H9 (cell line): ENCODE results near the gene MLLT3. TPM values are rescaled to one million over a fixed set of nuclear protein-coding genes. Genes with fewer than 3 reads are reported as not detected.

Source experiments
- DNase-seq: peaks from one replicate; pipeline ENCODE4 v3.0.0-alpha.2; 2017
- H2AFZ ChIP-seq: one replicate; pipeline ENCODE4 v1.6.1; 2013; ENCODE audit warnings: mild to moderate bottlenecking, low read length, control low read depth, moderate library complexity
- H2AK5ac ChIP-seq: 2 replicates; pipeline ENCODE4 v1.6.1; 2013; ENCODE audit warnings: low read length, control low read depth, mixed read lengths; ENCODE audit not compliant: insufficient read length
- H2BK120ac ChIP-seq: one replicate; pipeline ENCODE4 v1.6.1; 2013; ENCODE audit warnings: low read depth, mild to moderate bottlenecking, low read length, control low read depth, inconsistent platforms; ENCODE audit not compliant: poor library complexity, severe bottlenecking
- H2BK12ac ChIP-seq: 2 replicates; pipeline ENCODE4 v1.6.1; 2013; ENCODE audit warnings: low read length, control low read depth, mixed read lengths, low read depth; ENCODE audit not compliant: insufficient read length
- H2BK15ac ChIP-seq: 2 replicates; pipeline ENCODE4 v1.6.1; 2013; ENCODE audit warnings: low read depth, low read length, control low read depth
- H2BK20ac ChIP-seq: one replicate; pipeline ENCODE4 v1.6.1; 2013; ENCODE audit warnings: low read depth, mild to moderate bottlenecking, low read length, control low read depth, inconsistent platforms; ENCODE audit not compliant: poor library complexity, severe bottlenecking
- H2BK5ac ChIP-seq: 2 replicates; pipeline ENCODE4 v1.6.1; 2013; ENCODE audit warnings: low read length, control low read depth, mixed read lengths; ENCODE audit not compliant: insufficient read length
- H3K14ac ChIP-seq: 2 replicates; pipeline ENCODE4 v1.6.1; 2013; ENCODE audit warnings: low read length, control low read depth; ENCODE audit not compliant: insufficient read depth
- H3K18ac ChIP-seq: 2 replicates; pipeline ENCODE4 v1.6.1; 2013; ENCODE audit warnings: low read depth, mild to moderate bottlenecking, mixed read lengths, low read length, control low read depth; ENCODE audit not compliant: insufficient read length
- H3K23ac ChIP-seq: 2 replicates; pipeline ENCODE4 v1.6.1; 2013; ENCODE audit warnings: low read length, control low read depth, mixed read lengths, low read depth; ENCODE audit not compliant: insufficient read length
- H3K23me2 ChIP-seq: 2 replicates; pipeline ENCODE4 v1.6.1; 2013; ENCODE audit warnings: low read depth, mild to moderate bottlenecking, mixed read lengths, low read length, control low read depth; ENCODE audit not compliant: insufficient read length, poor library complexity, severe bottlenecking
- H3K27ac ChIP-seq: 2 replicates; pipeline ENCODE4 v1.5.1; 2013; ENCODE audit warnings: low read length, control low read depth, mixed read lengths, low read depth; ENCODE audit not compliant: insufficient read length
- H3K27me3 ChIP-seq: 2 replicates; pipeline ENCODE4 v1.6.1; 2013; ENCODE audit warnings: low read length, control low read depth, inconsistent platforms; ENCODE audit not compliant: insufficient read depth
- H3K4ac ChIP-seq: 2 replicates; pipeline ENCODE4 v1.6.1; 2013; ENCODE audit warnings: low read depth, mild to moderate bottlenecking, control low read depth, inconsistent platforms, low read length, moderate library complexity
- H3K4me1 ChIP-seq: 2 replicates; pipeline ENCODE4 v1.6.1; 2013; ENCODE audit warnings: low read length, control low read depth, inconsistent platforms; ENCODE audit not compliant: insufficient read depth
- H3K4me2 ChIP-seq: 2 replicates; pipeline ENCODE4 v1.6.1; 2013; ENCODE audit warnings: low read length, control low read depth, mixed read lengths; ENCODE audit not compliant: insufficient read length, insufficient read depth
- H3K56ac ChIP-seq: 2 replicates; pipeline ENCODE4 v1.6.1; 2013; ENCODE audit warnings: low read depth, mild to moderate bottlenecking, mixed read lengths, low read length, control low read depth; ENCODE audit not compliant: insufficient read length
- H3K79me1 ChIP-seq: 2 replicates; pipeline ENCODE4 v1.6.1; 2013; ENCODE audit warnings: low read depth, mild to moderate bottlenecking, moderate library complexity, low read length, control low read depth, inconsistent platforms; ENCODE audit not compliant: insufficient read depth, poor library complexity, severe bottlenecking
- H3K79me2 ChIP-seq: 2 replicates; pipeline ENCODE4 v1.6.1; 2013; ENCODE audit warnings: low read length, control low read depth, inconsistent platforms; ENCODE audit not compliant: insufficient read depth
- H3K9ac ChIP-seq: 2 replicates; pipeline ENCODE4 v1.6.1; 2013; ENCODE audit warnings: low read length, control low read depth, mixed read lengths; ENCODE audit not compliant: insufficient read length; ENCODE audit errors: extremely low read depth
- H3K9me3 ChIP-seq: one replicate; pipeline ENCODE4 v1.6.1; 2013; ENCODE audit warnings: low read depth, low read length, inconsistent platforms; ENCODE audit not compliant: control insufficient read depth
- H3T11ph ChIP-seq: one replicate; pipeline ENCODE4 v1.6.1; 2013; ENCODE audit warnings: mild to moderate bottlenecking, low read length, control low read depth, inconsistent platforms
- H4K20me1 ChIP-seq: one replicate; pipeline ENCODE4 v1.6.1; 2013; ENCODE audit not compliant: control insufficient read depth, insufficient read length, insufficient read depth
- H4K5ac ChIP-seq: 2 replicates; pipeline ENCODE4 v1.6.1; 2013; ENCODE audit warnings: low read depth, mild to moderate bottlenecking, mixed read lengths, low read length, control low read depth; ENCODE audit not compliant: insufficient read length
- H4K8ac ChIP-seq: replicated peaks from 2 replicates; pipeline ENCODE4 v1.6.1; 2013; ENCODE audit warnings: low read length, control low read depth, mixed read lengths, low read depth; ENCODE audit not compliant: insufficient read length
- H4K91ac ChIP-seq: 2 replicates; pipeline ENCODE4 v1.6.1; 2013; ENCODE audit warnings: low read depth, mild to moderate bottlenecking, moderate library complexity, mixed read lengths, low read length, control low read depth; ENCODE audit not compliant: insufficient read length
- H3K27ac Mint-ChIP-seq, 3 experiments: 2 replicates in 2 of 3; 3 replicates in 1 of 3; pipeline ENCODE4 v1.8.0; 2020 to 2021; ENCODE audit warnings: mixed read lengths in 3 of 3, mild to moderate bottlenecking in 1 of 3, moderate library complexity in 1 of 3
- H3K27me3 Mint-ChIP-seq: 2 replicates; pipeline ENCODE4 v1.8.0; 2021; ENCODE audit warnings: low read depth, mild to moderate bottlenecking, moderate library complexity, mixed read lengths
- H3K36me3 Mint-ChIP-seq, 3 experiments: 2 replicates in 2 of 3; 3 replicates in 1 of 3; pipeline ENCODE4 v1.8.0; 2020 to 2021; ENCODE audit warnings: low read depth in 3 of 3, mixed read lengths in 3 of 3; ENCODE audit not compliant: insufficient read depth in 1 of 3
- H3K4me1 Mint-ChIP-seq, 2 experiments: 2 replicates each; pipeline ENCODE4 v1.8.0; 2020; ENCODE audit warnings: mixed read lengths in 2 of 2
- H3K4me3 Mint-ChIP-seq, 2 experiments: 2 replicates in 1 of 2; 3 replicates in 1 of 2; pipeline ENCODE4 v1.8.0; 2020 to 2021; ENCODE audit warnings: mild to moderate bottlenecking in 2 of 2, mixed read lengths in 2 of 2, moderate library complexity in 1 of 2
- H3K9me3 Mint-ChIP-seq, 2 experiments: 2 replicates in 1 of 2; 3 replicates in 1 of 2; pipeline ENCODE4 v1.8.0; 2020; ENCODE audit warnings: mild to moderate bottlenecking in 2 of 2, mixed read lengths in 2 of 2, moderate library complexity in 1 of 2
- CTCF ChIP-seq: fragments of 200-600 bp; sonication (generic); conservative IDR thresholded peaks from 3 replicates; pipeline ENCODE4 v1.8.0; 2021; ENCODE audit warnings: antibody characterized with exemption, mild to moderate bottlenecking
- WGBS: extraction: QIAGEN DNeasy Blood & Tissue Kit; methylation state at CpG from one replicate; pipeline ENCODE4 v1.1.7; 2013; ENCODE audit warnings: missing lambda C conversion rate, low lambda C conversion rate, mixed read lengths; ENCODE audit not compliant: insufficient read length; ENCODE audit errors: extremely low coverage; 5-methylcytosine and 5-hydroxymethylcytosine counted together
- total RNA-seq: library from RNA; stranded (reverse); gene quantifications from 2 replicates; pipeline ENCODE4 v1.2.1, GENCODE V29; 2021

MLLT3 gene
- total RNA-seq, 1 experiment from 2014 or later = 3.9 TPM

DNA sequence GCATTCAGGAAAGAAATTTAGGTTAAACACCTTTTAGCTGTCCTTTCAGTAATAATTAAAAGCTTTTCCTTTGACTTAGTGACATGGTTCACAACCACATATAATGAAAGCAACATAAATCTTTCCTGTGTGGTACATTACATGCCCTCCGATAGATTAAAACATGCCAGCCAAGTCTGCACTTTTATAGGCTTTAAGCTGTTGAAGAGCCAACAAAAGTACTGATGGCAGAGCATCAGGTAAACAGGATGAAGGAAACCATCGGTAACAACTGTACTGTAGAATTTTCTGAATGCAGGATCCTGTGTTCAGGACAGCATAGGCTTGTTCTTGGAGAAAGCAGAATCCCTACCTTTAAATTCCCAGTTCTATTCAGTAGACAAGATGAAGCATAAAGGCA, 226.6 kb downstream of the MLLT3 start:
- Histone ChIP-seq H3K9me3 (no peaks in the 10 kb centered on the region), H4K5ac (no peak overlapping the region), H3T11ph (no peak overlapping the region), H3K79me2 (no peaks in the 10 kb centered on the region), H3K4me1 (no peaks in the 10 kb centered on the region), H4K8ac (no peak overlapping the region), H3K27ac (no peak overlapping the region), H3K14ac (no peak overlapping the region), H4K91ac (no peak overlapping the region), H2BK20ac (no peak overlapping the region), H2BK5ac (no peak overlapping the region), H2BK12ac (no peak overlapping the region), H2BK120ac (no peak overlapping the region), H3K23me2 (no peaks in the 10 kb centered on the region), H2AFZ (no peak overlapping the region), H2BK15ac (no peak overlapping the region), H3K23ac (no peak overlapping the region), H3K79me1 (no peaks in the 10 kb centered on the region), H2AK5ac (no peak overlapping the region), H3K4ac (no peak overlapping the region), H3K56ac (no peak overlapping the region), H3K4me2 (no peak overlapping the region), H3K9ac (no peak overlapping the region), H3K18ac (no peak overlapping the region), H3K27me3 (no peaks in the 10 kb centered on the region), H4K20me1 (no peaks in the 10 kb centered on the region)
- Mint-ChIP-seq H3K4me1 (peaks cover 21 to 31% of the 10 kb centered on the region in 2 experiments), H3K4me3 (no peak overlapping the region), H3K27me3 (no peaks in the 10 kb centered on the region), H3K36me3 (no peaks in the 10 kb centered on the region), H3K9me3 (no peaks in the 10 kb centered on the region), H3K27ac (no peak overlapping the region)
- no peak for TF ChIP-seq CTCF
- DNase-seq = no peak
- WGBS = no CpG with 5 or more reads among the region's 2 CpGs
